IPS-15b (cell line): ENCODE data around the gene IRX2.

Source experiments
- H3K27me3 ChIP-seq: one replicate; pipeline ENCODE4 v1.6.1; 2013; ENCODE audit warnings: low read length; ENCODE audit not compliant: control insufficient read depth, insufficient read depth
- H3K36me3 ChIP-seq: one replicate; pipeline ENCODE4 v1.6.1; 2013; ENCODE audit warnings: low read length; ENCODE audit not compliant: control insufficient read depth, insufficient read depth
- H3K4me1 ChIP-seq: one replicate; pipeline ENCODE4 v1.6.1; 2013; ENCODE audit warnings: mild to moderate bottlenecking, low read length; ENCODE audit not compliant: control insufficient read depth, insufficient read depth
- H3K4me3 ChIP-seq: one replicate; pipeline ENCODE4 v1.5.1; 2013; ENCODE audit warnings: low read depth, low read length
- H3K9ac ChIP-seq: one replicate; pipeline ENCODE4 v1.6.1; 2013; ENCODE audit warnings: low read depth, mild to moderate bottlenecking, low read length
- H3K9me3 ChIP-seq: one replicate; pipeline ENCODE4 v1.6.1; 2013; ENCODE audit warnings: mild to moderate bottlenecking, low read length; ENCODE audit not compliant: control insufficient read depth, insufficient read depth

The IRX2 gene

DNA sequence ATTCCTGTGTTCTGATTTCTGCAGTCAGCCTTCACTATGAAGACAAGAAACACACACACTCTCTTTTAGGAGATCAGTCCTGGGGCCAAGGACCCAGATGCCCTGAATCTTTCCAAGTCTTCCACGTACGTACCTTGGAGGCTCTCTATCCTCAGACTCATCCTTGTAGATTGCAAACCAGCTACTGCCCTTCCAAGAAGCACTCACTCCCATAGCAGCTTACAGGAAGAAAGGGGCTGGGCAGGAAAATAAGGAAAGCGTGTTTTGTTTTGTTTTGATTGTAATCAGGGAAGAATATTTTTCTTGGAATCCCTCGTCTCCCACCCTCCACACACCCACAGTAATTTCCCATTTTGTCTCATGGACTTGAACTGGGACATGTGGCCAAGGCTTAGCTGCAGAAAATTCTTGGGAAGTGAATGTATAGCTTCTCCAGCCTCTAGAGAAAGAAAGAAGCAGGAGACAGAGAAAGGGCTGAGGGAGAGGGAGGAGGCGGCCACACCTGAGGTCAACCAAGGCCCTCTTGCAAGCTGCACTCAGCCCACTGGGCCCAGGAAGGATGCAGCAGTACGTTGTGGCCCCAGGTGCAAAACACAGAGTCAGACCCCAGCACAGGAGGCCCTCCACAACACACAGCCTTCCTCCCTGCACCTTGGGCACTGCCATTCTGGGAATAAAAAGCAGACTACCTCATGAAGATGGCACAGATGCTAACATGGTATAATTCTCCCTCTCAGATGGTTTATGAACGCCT is 29.9 kb downstream of the IRX2 start:
- H3K9ac ChIP-seq = no peak overlapping the region
- no peak overlapping the region for H3K4me3 ChIP-seq
- H3K36me3 ChIP-seq = no peaks in the 10 kb centered on the region
- H3K9me3 ChIP-seq = no peaks in the 10 kb centered on the region
- no peaks in the 10 kb centered on the region for H3K27me3 ChIP-seq
- H3K4me1 ChIP-seq = no peaks in the 10 kb centered on the region

DNA sequence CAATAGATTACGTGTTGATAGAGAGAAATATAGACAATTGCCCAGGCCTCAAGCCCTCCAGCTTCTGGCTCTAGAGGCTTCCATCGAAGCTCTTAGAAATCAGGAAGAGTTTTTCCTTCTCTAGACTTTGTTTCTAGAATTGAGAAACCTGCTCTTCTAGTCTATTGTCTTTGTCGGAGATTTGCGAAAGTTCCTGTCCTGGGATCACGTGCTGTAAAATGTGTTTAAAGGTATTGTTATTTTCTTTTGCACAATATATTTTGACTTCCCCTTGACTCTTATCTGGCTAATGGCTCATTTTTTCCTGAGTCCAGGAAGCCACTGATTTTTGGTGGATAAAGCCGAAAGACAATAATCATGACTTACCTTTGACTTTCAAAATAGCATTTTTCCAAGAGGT is 32.1 kb downstream of the IRX2 start:
- no peaks in the 10 kb centered on the region for H3K36me3 ChIP-seq
- no peaks in the 10 kb centered on the region for H3K27me3 ChIP-seq
- no peak overlapping the region for H3K4me3 ChIP-seq
- H3K9ac ChIP-seq = no peak overlapping the region
- no peaks in the 10 kb centered on the region for H3K4me1 ChIP-seq
- H3K9me3 ChIP-seq = no peaks in the 10 kb centered on the region

DNA sequence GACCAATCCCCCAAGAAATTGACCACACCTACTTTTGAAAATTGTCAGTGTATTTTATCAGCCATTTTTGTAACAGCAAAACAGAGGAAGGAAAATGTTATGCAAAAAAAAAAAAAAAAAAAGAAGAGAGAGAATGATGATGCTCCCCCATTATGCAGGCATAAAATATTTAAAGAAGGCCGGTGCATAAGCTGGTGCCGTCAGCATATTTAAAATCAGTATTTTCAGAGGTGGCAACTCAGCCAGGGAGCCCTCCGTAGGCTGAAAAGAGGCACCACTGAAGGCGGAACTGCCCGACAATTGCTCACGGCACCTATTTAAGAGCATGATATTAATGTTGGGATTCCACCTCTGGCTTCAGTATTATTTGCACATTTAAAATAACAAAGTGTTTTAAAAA is 33.4 kb downstream of the IRX2 start:
- no peaks in the 10 kb centered on the region for H3K4me1 ChIP-seq
- no peaks in the 10 kb centered on the region for H3K27me3 ChIP-seq
- H3K9ac ChIP-seq = no peak overlapping the region
- H3K9me3 ChIP-seq = no peaks in the 10 kb centered on the region
- H3K4me3 ChIP-seq = no peak overlapping the region
- H3K36me3 ChIP-seq = no peaks in the 10 kb centered on the region

DNA sequence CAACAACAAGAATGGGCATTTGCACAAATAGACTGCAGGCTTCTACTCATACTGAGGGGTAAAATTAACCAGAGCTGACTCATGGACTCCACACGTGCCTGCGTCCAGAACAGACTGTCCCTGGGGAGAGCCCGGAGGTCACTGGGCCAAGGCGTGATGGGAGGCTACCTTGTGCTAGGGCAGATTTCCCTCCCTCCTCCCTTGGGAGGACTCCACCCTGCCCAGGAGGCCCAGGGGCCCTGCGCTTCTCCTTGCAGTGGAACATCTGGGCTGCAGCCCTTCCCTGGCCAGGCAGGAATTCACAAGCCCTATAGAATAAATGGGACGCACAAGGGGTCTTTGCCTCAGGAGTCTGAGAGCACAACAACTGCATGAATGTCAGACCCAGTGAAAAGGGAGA is 35.6 kb downstream of the IRX2 start:
- no peak overlapping the region for H3K9ac ChIP-seq
- no peak overlapping the region for H3K4me3 ChIP-seq
- no peaks in the 10 kb centered on the region for H3K36me3 ChIP-seq
- no peaks in the 10 kb centered on the region for H3K9me3 ChIP-seq
- H3K27me3 ChIP-seq = no peaks in the 10 kb centered on the region
- H3K4me1 ChIP-seq = no peaks in the 10 kb centered on the region

DNA sequence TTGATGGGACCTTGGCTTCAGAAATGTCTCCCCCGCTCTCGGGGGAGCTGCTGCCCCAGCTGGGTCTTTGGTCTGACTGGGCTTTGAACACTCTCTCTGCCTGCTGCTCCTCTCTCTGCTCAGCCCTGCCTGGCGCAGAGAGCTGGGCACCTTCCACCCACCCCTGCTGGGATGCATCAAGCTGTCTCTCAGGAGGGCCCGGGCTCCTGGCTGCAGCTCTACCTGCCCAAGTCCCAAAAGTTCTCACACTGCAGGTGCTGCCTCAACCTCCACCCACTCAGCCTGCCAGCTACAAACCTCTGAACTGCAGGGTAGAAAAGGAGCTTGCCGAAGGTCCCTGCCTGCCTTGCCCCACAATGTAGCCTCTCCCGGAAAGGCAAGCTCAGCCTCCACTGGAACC is 36.7 kb downstream of the IRX2 start:
- H3K4me1 ChIP-seq = no peaks in the 10 kb centered on the region
- no peak overlapping the region for H3K9ac ChIP-seq
- no peaks in the 10 kb centered on the region for H3K27me3 ChIP-seq
- H3K4me3 ChIP-seq = no peak overlapping the region
- no peaks in the 10 kb centered on the region for H3K9me3 ChIP-seq
- H3K36me3 ChIP-seq = no peaks in the 10 kb centered on the region

DNA sequence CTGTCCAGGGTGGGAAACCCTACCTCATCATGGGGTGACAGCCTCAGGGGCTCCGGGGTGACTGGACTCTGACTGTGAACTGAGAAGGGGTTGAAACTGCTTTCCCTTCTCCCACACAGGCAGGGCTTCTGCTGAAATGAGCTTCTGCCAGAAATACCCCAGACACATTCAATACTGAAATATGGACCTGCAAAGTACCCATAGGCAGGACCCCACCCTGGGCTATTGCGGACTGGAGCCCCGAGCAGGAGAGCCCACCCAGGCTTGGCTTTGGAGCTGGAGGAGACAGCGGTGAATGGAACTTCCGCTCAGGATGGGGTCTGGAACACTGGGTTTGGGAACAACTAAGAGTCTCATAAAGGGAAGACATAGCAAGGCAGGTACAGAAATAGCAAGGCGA is 37.5 kb downstream of the IRX2 start:
- Histone ChIP-seq H3K4me1 (no peaks in the 10 kb centered on the region), H3K27me3 (no peaks in the 10 kb centered on the region), H3K9ac (no peak overlapping the region), H3K36me3 (no peaks in the 10 kb centered on the region), H3K9me3 (no peaks in the 10 kb centered on the region), H3K4me3 (no peak overlapping the region)

DNA sequence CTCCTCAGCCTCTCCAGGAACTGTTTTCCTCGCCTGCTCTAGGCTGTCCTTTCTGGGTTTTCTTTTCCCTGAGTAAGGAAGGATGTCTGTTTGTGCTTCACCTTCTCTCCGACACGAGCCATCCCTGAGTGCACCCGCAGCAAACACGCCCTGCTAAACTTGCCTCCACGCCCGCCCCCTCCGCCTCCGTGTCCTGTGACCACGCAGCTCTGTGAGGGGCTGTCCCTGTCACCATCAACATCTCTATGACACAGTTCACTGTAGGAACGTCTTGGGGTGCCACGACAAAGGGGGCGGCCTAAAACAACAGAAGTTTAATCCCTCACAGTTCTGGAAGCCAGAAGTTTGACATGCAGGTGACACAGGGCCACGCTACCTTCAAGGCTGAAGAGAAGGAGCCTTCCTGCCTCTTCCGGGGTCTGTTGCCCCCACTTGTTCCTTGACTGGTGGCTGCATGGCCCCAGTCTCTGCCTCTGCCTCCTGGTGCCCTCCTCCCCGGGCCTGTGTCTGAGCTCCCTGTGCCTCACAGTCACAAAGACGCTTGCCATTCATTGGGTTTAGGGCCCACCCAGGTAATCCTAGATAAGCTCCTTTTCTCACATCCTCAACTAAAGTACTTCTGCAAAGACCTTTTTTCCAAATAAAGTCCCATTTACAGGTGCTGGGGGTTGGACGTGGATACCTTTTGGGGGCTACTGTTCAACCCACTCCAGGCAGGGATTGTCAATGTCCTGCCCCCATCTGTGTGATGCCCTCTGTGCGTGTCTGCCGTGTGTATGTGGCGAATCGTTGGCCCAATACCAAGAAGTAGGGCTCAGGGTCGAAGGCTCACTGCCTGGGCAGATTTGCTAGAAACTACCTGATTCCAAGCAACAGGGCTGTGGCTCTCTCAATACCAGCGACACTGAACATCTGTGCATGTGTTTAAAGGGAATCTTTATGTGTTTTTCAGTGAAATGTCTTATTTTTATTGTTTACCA is 39.7 kb downstream of the IRX2 start:
- H3K27me3 ChIP-seq = no peaks in the 10 kb centered on the region
- H3K4me1 ChIP-seq = no peaks in the 10 kb centered on the region
- no peaks in the 10 kb centered on the region for H3K9me3 ChIP-seq

DNA sequence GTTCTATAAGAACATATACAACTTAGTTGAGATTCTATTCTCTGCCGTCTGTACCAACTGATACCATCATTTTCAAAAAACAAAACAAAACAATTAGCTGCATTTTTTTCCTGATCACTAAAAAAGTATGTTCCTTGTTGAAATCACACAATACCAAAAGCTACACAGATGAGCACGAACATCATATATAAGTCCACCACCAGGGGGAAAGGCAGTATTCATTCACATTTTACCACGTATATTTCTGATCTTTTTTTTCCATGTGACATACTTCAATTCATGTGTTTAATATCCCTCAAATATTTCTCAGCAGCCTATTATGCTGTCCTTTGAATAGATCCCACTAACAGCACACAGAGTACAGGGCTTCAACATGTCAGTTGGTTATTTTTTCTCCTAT is 40.6 kb downstream of the IRX2 start:
- Histone ChIP-seq H3K9me3 (no peaks in the 10 kb centered on the region), H3K9ac (no peak overlapping the region)

More for the DNA sequence above, 39.7 kb downstream of the IRX2 start:
- no peak overlapping the region for H3K4me3 ChIP-seq
- no peak overlapping the region for H3K9ac ChIP-seq
- H3K36me3 ChIP-seq = no peaks in the 10 kb centered on the region

DNA sequence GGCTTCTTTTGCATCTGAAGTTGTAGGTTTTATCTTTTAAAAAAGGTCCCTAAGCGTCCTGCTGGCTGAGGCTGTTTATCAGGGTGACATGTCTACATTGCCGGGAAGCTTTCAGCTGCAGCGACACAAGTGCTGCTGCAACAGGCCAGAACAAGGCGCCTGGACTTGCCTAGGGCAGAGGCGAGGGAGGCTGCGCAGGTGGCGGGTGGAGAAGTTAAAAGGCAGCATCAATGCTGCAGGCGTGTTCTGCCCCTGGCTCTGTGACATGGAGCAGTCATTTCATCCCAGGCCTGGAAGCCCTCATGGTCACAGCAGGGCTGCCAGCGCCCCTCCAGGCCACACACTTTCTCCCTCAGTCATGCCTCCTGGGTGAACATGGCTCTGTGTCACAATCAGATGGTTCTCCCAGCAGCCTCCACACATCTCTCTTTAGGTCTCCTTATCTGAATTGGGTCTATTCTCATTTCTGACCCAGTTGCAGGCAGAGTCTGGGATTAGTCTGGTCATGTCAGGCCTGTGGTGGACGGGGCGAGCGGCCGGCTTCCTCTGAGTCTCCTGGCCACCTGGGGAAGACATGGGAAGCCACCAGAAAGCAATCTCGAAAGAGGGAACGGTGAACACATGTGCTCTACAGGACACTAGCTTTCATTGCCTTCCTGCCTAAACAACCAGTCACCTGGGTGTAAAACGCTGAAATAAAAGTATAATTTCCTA is 41.3 kb downstream of the IRX2 start:
- Histone ChIP-seq H3K9ac (no peak overlapping the region), H3K9me3 (no peaks in the 10 kb centered on the region), H3K4me3 (no peak overlapping the region), H3K4me1 (no peaks in the 10 kb centered on the region), H3K27me3 (no peaks in the 10 kb centered on the region), H3K36me3 (no peaks in the 10 kb centered on the region)

More for the DNA sequence above, 40.6 kb downstream of the IRX2 start:
- Histone ChIP-seq H3K27me3 (no peaks in the 10 kb centered on the region), H3K4me1 (no peaks in the 10 kb centered on the region), H3K36me3 (no peaks in the 10 kb centered on the region), H3K4me3 (no peak overlapping the region)

DNA sequence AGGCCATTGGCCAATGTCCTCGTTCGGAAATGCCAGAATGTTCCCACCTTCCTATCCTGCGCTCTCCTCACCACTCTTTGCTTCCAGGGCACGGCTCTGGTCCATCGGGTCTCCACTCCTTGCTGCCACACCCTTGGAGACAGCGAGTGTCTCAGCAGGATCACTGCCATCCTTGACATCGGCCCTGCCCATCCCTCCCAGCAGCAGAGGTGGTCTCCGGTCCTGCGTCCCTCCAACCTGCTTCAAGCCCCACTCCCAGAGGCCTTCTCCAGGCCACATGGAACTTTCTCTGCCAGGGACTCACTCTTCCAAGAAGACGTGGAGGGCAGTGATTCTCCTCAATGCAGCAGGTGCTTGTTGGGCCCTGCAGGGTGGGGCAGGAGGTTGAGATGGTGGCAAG is 42.7 kb downstream of the IRX2 start:
- H3K4me1 ChIP-seq = no peaks in the 10 kb centered on the region

DNA sequence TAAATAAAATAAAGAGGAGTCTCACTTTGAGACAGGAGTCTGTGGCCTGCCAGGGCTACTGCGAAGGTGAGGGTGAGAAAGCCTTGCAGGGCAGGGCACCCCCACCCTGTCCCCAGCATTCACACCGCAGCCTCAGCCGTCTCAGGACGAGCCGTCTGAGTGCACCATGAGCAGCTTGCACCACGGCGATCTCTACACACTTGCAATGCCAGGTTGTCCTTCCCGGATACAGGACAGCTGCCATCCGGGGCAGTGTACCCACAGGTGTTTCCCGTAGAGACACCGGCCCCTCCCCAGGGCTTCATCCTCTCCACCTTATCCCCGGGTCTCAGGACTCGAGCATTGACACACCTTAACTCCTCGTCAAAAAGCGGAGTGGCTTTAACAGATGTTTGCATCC is 43.3 kb downstream of the IRX2 start:
- Histone ChIP-seq H3K9me3 (no peaks in the 10 kb centered on the region), H3K4me3 (no peak overlapping the region), H3K36me3 (no peaks in the 10 kb centered on the region), H3K27me3 (no peaks in the 10 kb centered on the region), H3K4me1 (no peaks in the 10 kb centered on the region), H3K9ac (no peak overlapping the region)

More for the DNA sequence above, 42.7 kb downstream of the IRX2 start:
- Histone ChIP-seq H3K9me3 (no peaks in the 10 kb centered on the region), H3K4me3 (no peak overlapping the region), H3K27me3 (no peaks in the 10 kb centered on the region), H3K36me3 (no peaks in the 10 kb centered on the region), H3K9ac (no peak overlapping the region)
